H1 (cell line): ENCODE data around the gene SND1. TPM values are rescaled to one million over a fixed set of nuclear protein-coding genes. Genes with fewer than 3 reads are reported as not detected.

Source experiments
- EP300 ChIP-seq, 2 experiments: IDR thresholded peaks; 1 replicate in 1 of 2; 2 replicates in 1 of 2; pipeline ENCODE4 v1.6.1; 2011 to 2012; ENCODE audit warnings: low read depth in 2 of 2, low read length in 2 of 2, mild to moderate bottlenecking in 2 of 2, borderline replicate concordance in 1 of 2, inconsistent platforms in 1 of 2, moderate library complexity in 1 of 2
- HDAC2 ChIP-seq, 2 experiments: fragments of 300-600 bp in 1 of 2; sonication (generic) in 1 of 2; IDR thresholded peaks; 2 replicates each; pipeline ENCODE4 v1.6.1; 2011 to 2012; ENCODE audit warnings: low read depth in 2 of 2, low read length in 2 of 2, mild to moderate bottlenecking in 2 of 2, moderate library complexity in 2 of 2, borderline replicate concordance in 1 of 2, inconsistent platforms in 1 of 2
- RNF2 ChIP-seq: fragments of 200-900, 300-1000 bp; sonication (generic); IDR thresholded peaks from 2 replicates; pipeline ENCODE4 v1.7.1; 2016; ENCODE audit warnings: borderline replicate concordance, low read depth, mild to moderate bottlenecking, antibody characterized with exemption, low read length; ENCODE audit not compliant: poor library complexity, severe bottlenecking; ENCODE audit errors: missing control alignments
- SIRT6 ChIP-seq: IDR thresholded peaks from one replicate; pipeline ENCODE4 v1.7.1; 2012; ENCODE audit warnings: low read length, inconsistent platforms
- SUZ12 ChIP-seq: fragments of 200-600 bp; sonication (generic); IDR thresholded peaks from 2 replicates; pipeline ENCODE4 v1.6.1; 2012; ENCODE audit warnings: mild to moderate bottlenecking, inconsistent platforms, low read length, moderate library complexity, mixed read lengths
- TCF12 ChIP-seq: IDR thresholded peaks from 2 replicates; pipeline ENCODE4 v1.6.1; 2011; ENCODE audit warnings: low read depth, mild to moderate bottlenecking, low read length
- TEAD4 ChIP-seq: IDR thresholded peaks from 2 replicates; pipeline ENCODE4 v1.6.1; 2012; ENCODE audit warnings: low read depth, low read length, inconsistent platforms, mixed read lengths
- polyA plus RNA-seq, 7 experiments: library from polyadenylated mRNA; depleted of rRNA in 3 of 7; stranded (reverse) in 5 of 7; unstranded in 2 of 7; fragments of >200 nt in 5 of 7; fragments of 200-250 nt in 2 of 7; gene quantifications; 1 replicate in 5 of 7; 2 replicates in 1 of 7; 4 replicates in 1 of 7; pipeline versions ENCODE4 v1.2.1 to v1.2.3, GENCODE V29; 2011 to 2013; ENCODE audit warnings: missing spikeins in 2 of 7, mixed read lengths in 2 of 7
- total RNA-seq: library from RNA; stranded (reverse); fragmentation: NEBNext Ultra II Directional; extraction: Animal tissue kit (Norgen Biotek cat#: 25700); gene quantifications from 2 replicates; pipeline ENCODE4 v1.2.1, GENCODE V29; 2021

The SND1 gene
- total and polyA plus RNA-seq, 2 of the 8 experiments (the other 6 are each of a cell fraction or from before 2014, with no cell fraction given), result 122 to 290 TPM

DNA sequence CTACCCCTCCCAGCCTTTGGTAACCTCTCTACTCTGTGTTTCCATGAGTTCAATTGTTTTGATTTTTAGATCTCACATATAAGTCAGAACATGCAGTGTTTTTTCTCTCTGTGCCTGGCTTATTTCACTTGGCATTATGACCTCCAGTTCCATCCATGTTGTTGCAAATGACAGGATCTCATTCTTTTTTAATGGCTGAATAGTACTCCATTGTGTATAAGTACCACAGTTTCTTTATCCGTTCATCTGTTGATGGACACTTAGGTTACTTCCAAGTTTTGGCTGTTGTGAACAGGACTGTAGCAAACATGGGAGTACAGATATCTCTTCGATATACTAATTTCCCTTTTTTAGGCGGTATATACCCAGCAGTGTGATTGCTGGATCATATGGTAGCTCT is 237.7 kb downstream of the SND1 start (continued):
- TF ChIP-seq RNF2 (no peak), EP300 (IDR thresholded peaks at IDR 0.05; ENCODE audit: borderline replicate concordance in 1 of 2, low read depth in 2 of 2, low read length in 2 of 2) (no peak), TEAD4 (no peak), SIRT6 (no peak), TCF12 (no peak), HDAC2 (IDR thresholded peaks at IDR 0.05; ENCODE audit: borderline replicate concordance in 1 of 2, low read depth in 2 of 2, low read length in 2 of 2) (no peak), SUZ12 (no peak)
